ENCODE measurements around the gene CHST4.

CHST4 gene

GRCh38 chr16:71576971-71577370 is 50.7 kb downstream of the CHST4 start, which contains the start of gene TAT:
TAT (minus strand) TSS chr16:71577092; CDS start chr16:71576415, 677 bp downstream.
- TF ChIP-seq FOXP2 (optimal IDR thresholded peaks at IDR 0.05; ENCODE audit: borderline replicate concordance, extremely low read depth, extremely low read length, insufficient read depth) (no peak), SIN3A (IDR thresholded peaks at IDR 0.05; ENCODE audit: borderline replicate concordance, insufficient read depth, low read length) (no peak), TAF1 (IDR thresholded peaks at IDR 0.05; ENCODE audit: borderline replicate concordance, insufficient read depth, low read length) (no peak)

GRCh38 chr16:71584543-71585317 is 58.5 kb downstream of the CHST4 start:
- no peak for TF ChIP-seq REST (IDR thresholded peaks at IDR 0.05; ENCODE audit: insufficient read depth in 1 of 2, low read depth in 2 of 2, low read length in 2 of 2)
- TF ChIP-seq TAF1 (IDR thresholded peaks at IDR 0.05; ENCODE audit: borderline replicate concordance, insufficient read depth, low read length), result no peak
- TF ChIP-seq POLR2AphosphoS5 (IDR thresholded peaks at IDR 0.05; ENCODE audit: low read depth, low read length), result no peak
- TF ChIP-seq FOXP2 (optimal IDR thresholded peaks at IDR 0.05; ENCODE audit: borderline replicate concordance, extremely low read depth, extremely low read length, insufficient read depth), result no peak
- TF ChIP-seq SIN3A (IDR thresholded peaks at IDR 0.05; ENCODE audit: borderline replicate concordance, insufficient read depth, low read length), result no peak

DNA sequence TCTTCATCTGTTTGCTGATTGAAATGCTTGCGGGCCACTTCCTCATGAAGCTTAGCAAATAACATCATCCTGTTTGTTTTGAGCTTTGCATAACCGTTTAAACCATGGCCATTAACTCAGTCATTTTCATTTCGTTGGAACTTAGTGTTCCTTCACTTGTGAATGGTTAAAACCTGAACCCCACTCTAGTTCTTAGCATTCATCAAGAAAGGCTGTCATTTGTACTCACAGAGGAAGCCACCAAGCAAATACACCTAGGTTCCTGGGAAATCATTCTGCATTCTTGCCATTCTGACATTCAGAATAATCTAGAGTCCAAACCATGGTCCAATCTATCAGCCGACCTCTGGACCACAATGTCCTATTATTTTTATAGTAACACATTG is 59.1 kb downstream of the CHST4 start:
- TF ChIP-seq POLR2AphosphoS5 (IDR thresholded peaks at IDR 0.05; ENCODE audit: low read depth, low read length) (no peak), TAF1 (IDR thresholded peaks at IDR 0.05; ENCODE audit: borderline replicate concordance, insufficient read depth, low read length) (no peak), REST (IDR thresholded peaks at IDR 0.05; ENCODE audit: insufficient read depth in 1 of 2, low read depth in 2 of 2, low read length in 2 of 2) (no peak), SIN3A (IDR thresholded peaks at IDR 0.05; ENCODE audit: borderline replicate concordance, insufficient read depth, low read length) (no peak), FOXP2 (optimal IDR thresholded peaks at IDR 0.05; ENCODE audit: borderline replicate concordance, extremely low read depth, extremely low read length, insufficient read depth) (no peak)

Measured in PFSK-1 (cell line).